Nephron (organoid): Measurements from ENCODE around the gene ATP2A3.

Experiments
- H3K27ac Mint-ChIP-seq, 3 experiments: 2 replicates each; pipeline ENCODE4 v1.8.0; 2020; ENCODE audit warnings: mixed read lengths in 3 of 3, mild to moderate bottlenecking in 2 of 3, moderate library complexity in 1 of 3
- H3K27me3 Mint-ChIP-seq: 2 replicates; pipeline ENCODE4 v1.8.0; 2021; ENCODE audit warnings: low read depth, mild to moderate bottlenecking, moderate library complexity, mixed read lengths
- H3K36me3 Mint-ChIP-seq: 2 replicates; pipeline ENCODE4 v1.8.0; 2020; ENCODE audit warnings: low read depth, mixed read lengths
- H3K4me1 Mint-ChIP-seq: 2 replicates; pipeline ENCODE4 v1.8.0; 2020; ENCODE audit warnings: mixed read lengths
- H3K4me3 Mint-ChIP-seq, 3 experiments: 2 replicates each; pipeline ENCODE4 v1.8.0; 2020; ENCODE audit warnings: mild to moderate bottlenecking in 3 of 3, mixed read lengths in 3 of 3, moderate library complexity in 2 of 3
- H3K9me3 Mint-ChIP-seq: 2 replicates; pipeline ENCODE4 v1.8.0; 2020; ENCODE audit warnings: mixed read lengths
- TF ChIP-seq, protein P1 (sequence below), 3 experiments: fragments of 200-600 bp; sonication (generic); IDR thresholded peaks; one replicate each; pipeline ENCODE4 v1.5.0; 2021; ENCODE audit warnings: antibody characterized with exemption in 3 of 3; ENCODE audit not compliant: unreplicated experiment in 3 of 3

Gene ATP2A3

DNA sequence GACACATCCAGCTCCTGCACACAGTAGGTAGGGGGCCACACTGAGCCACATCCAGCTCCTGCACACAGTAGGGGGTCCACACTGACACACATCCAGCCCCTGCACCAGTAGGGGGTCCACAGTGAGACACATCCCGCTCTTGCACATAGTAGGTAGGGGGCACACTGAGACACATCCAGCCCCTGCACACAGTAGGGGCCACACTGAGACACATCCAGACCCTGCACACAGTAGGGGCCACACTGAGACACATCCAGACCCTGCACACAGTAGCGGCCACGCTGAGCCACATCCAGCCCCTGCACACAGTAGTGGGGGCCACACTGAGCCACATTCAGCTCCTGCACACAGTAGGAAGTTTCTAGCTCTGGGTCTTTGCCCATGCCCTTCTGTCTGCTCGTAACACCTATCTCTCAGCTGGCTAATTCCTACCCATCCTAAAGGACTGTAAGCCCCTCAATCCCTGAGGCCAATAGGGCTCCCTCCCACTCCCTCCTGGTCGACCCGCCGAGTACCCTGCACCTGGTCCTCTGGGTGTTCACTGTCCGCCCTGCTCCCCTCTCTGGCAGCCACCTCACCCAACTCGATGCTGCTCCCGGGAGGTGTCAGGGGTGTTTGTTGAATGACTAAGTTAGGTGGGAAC, 9.4 kb upstream of the ATP2A3 start:
- Mint-ChIP-seq H3K36me3 (peaks cover 7% of the 10 kb centered on the region), H3K9me3 (peaks cover 8% of the 10 kb centered on the region), H3K4me3 (no peak overlapping the region), H3K27ac (no peak overlapping the region), H3K27me3 (peaks cover 26% of the 10 kb centered on the region), H3K4me1 (no peaks in the 10 kb centered on the region)
- TF ChIP-seq, protein P1, sequence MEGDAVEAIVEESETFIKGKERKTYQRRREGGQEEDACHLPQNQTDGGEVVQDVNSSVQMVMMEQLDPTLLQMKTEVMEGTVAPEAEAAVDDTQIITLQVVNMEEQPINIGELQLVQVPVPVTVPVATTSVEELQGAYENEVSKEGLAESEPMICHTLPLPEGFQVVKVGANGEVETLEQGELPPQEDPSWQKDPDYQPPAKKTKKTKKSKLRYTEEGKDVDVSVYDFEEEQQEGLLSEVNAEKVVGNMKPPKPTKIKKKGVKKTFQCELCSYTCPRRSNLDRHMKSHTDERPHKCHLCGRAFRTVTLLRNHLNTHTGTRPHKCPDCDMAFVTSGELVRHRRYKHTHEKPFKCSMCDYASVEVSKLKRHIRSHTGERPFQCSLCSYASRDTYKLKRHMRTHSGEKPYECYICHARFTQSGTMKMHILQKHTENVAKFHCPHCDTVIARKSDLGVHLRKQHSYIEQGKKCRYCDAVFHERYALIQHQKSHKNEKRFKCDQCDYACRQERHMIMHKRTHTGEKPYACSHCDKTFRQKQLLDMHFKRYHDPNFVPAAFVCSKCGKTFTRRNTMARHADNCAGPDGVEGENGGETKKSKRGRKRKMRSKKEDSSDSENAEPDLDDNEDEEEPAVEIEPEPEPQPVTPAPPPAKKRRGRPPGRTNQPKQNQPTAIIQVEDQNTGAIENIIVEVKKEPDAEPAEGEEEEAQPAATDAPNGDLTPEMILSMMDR (IDR thresholded peaks at IDR 0.05; ENCODE audit: unreplicated experiment in 3 of 3): no peak

GRCh38 chr17:3972931-3973330, 8.7 kb upstream of the ATP2A3 start:
- H3K27ac Mint-ChIP-seq: no peak overlapping the region
- peaks cover 7% of the 10 kb centered on the region for H3K36me3 Mint-ChIP-seq
- H3K27me3 Mint-ChIP-seq: peaks cover 29% of the 10 kb centered on the region
- H3K4me1 Mint-ChIP-seq: no peaks in the 10 kb centered on the region
- H3K4me3 Mint-ChIP-seq: no peak overlapping the region
- peaks cover 8% of the 10 kb centered on the region for H3K9me3 Mint-ChIP-seq
- TF ChIP-seq, protein P1 (IDR thresholded peaks at IDR 0.05; ENCODE audit: unreplicated experiment in 3 of 3): no peak

GRCh38 chr17:3972281-3972731, 8.1 kb upstream of the ATP2A3 start:
- TF ChIP-seq, protein P1 (IDR thresholded peaks at IDR 0.05; ENCODE audit: unreplicated experiment in 3 of 3): no peak
- Mint-ChIP-seq H3K4me3 (no peak overlapping the region), H3K9me3 (peaks cover 8% of the 10 kb centered on the region), H3K4me1 (no peaks in the 10 kb centered on the region), H3K27me3 (peaks cover 33% of the 10 kb centered on the region), H3K36me3 (peaks cover 7% of the 10 kb centered on the region), H3K27ac (no peak overlapping the region)

- Mint-ChIP-seq H3K27me3 (peaks cover 46% of the 10 kb centered on the region), H3K4me3 (no peak overlapping the region), H3K27ac (no peak overlapping the region), H3K36me3 (peaks cover 7% of the 10 kb centered on the region), H3K9me3 (peaks cover 8% of the 10 kb centered on the region), H3K4me1 (peaks cover 3% of the 10 kb centered on the region)
- TF ChIP-seq, protein P1 (IDR thresholded peaks at IDR 0.05; ENCODE audit: unreplicated experiment in 3 of 3): no peak
These were observed 6.4 kb upstream of the ATP2A3 start for GRCh38 chr17:3970668-3971067.

DNA sequence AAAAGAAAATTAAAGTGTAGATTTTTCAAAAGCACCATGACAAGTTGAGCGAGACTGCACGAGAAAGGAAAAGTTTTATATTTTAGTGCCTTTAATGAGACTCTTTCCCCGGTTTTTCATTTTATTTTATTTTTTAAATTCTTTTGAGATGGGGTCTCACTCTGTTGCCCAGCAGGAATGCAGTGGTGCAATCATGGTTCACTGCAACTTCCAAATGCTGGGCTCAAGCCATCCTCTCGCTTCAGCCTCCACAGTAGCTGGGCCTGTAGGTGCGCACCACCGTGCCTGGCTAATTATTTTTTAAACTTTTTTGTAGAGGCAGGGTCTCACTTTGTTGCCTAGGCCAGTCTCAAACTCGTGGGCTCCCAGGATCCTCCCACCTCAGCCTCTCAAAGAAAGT, 5.7 kb upstream of the ATP2A3 start:
- H3K36me3 Mint-ChIP-seq: peaks cover 6% of the 10 kb centered on the region
- H3K27me3 Mint-ChIP-seq: peaks cover 49% of the 10 kb centered on the region
- H3K9me3 Mint-ChIP-seq: peaks cover 6% of the 10 kb centered on the region
- H3K4me1 Mint-ChIP-seq: peaks cover 8% of the 10 kb centered on the region
- H3K4me3 Mint-ChIP-seq: no peak overlapping the region
- TF ChIP-seq, protein P1 (IDR thresholded peaks at IDR 0.05; ENCODE audit: unreplicated experiment in 3 of 3): no peak
- H3K27ac Mint-ChIP-seq: no peak overlapping the region

DNA sequence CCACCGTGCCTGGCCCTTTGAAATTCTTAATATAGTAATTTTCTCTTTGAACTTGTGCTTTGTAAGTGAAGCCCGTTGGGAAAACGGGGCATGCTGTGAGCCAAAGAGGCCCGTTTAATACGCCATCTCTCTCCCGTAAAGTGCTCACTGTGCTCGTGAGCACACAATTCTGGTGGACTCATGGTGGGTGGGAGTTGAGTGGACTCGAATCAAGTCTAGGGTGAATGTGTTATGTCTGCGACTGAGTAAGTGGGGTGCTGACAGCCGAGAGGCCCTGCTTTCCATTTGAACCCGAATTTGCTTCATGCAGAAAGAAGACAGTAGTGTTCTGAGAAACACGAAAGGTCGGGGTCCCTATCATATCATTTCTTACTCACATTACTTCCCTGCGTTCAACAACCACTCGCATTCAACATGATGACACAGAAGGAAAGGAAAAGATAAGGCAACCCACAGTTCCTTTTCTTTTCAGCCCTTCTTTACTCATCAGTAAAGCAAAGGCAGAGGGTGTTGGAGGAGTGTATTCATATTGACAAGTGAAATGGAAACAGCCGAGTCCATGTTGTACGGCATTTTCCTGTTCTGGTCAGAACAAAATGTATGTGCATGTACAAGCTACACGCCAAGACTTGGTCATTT, 4.8 kb upstream of the ATP2A3 start:
- Mint-ChIP-seq H3K4me1 (peaks cover 13% of the 10 kb centered on the region), H3K27me3 (peaks cover 54% of the 10 kb centered on the region), H3K4me3 (no peak overlapping the region), H3K36me3 (no peaks in the 10 kb centered on the region), H3K9me3 (no peaks in the 10 kb centered on the region), H3K27ac (no peak overlapping the region)
- TF ChIP-seq, protein P1 (IDR thresholded peaks at IDR 0.05; ENCODE audit: unreplicated experiment in 3 of 3): no peak
